Activated CD4-positive, alpha-beta T cell treated with anti-CD3 and anti-CD28 coated beads for 4 hours (primary cell): Measurements from ENCODE around the gene CYP3A4.
"Not testable (repeated sequence)": the region's sequence is repeated elsewhere in the genome, so short reads cannot be mapped to it uniquely, and the experiment has no call there.

Source experiments
- DNase-seq, 2 donors: peaks; one replicate each; pipeline ENCODE4 v3.0.0-alpha.2; 2020

The CYP3A4 gene

DNA sequence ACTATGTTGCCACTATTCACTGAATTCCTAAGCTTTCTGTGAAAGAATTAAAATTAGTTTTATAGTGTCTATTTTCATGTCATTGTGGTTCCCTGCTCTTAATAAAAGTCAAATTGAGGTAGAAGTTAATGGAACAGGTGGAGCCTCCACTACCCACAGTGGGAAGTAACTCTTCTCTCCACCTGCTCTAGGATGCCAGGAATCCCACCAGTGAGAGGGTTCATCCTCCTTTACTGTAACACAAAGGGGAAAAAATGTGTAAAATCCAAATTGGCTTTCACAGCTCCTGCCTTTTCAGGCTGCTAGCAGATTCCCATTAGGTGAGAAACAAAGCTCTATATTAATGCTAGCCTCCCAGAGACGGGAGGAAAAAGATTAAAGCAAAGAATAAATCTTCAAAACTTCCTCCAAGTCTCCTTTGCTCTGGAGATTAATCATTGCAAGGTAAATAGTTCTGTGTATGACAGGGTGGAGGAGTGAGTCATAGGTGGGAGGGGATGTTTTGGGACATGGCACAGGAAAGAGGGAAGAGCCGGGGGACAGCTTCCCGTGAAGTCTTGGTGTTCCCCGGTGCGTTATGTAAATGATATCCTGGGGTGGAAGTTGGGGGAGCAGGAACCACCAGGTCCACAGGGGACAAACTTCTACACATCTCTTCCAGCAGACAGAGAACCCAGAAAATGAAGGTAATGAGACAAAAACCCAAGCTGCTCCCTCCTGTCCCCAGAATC lies 32.5 kb downstream of the CYP3A4 start:
- not testable (repeated sequence) for DNase-seq

DNA sequence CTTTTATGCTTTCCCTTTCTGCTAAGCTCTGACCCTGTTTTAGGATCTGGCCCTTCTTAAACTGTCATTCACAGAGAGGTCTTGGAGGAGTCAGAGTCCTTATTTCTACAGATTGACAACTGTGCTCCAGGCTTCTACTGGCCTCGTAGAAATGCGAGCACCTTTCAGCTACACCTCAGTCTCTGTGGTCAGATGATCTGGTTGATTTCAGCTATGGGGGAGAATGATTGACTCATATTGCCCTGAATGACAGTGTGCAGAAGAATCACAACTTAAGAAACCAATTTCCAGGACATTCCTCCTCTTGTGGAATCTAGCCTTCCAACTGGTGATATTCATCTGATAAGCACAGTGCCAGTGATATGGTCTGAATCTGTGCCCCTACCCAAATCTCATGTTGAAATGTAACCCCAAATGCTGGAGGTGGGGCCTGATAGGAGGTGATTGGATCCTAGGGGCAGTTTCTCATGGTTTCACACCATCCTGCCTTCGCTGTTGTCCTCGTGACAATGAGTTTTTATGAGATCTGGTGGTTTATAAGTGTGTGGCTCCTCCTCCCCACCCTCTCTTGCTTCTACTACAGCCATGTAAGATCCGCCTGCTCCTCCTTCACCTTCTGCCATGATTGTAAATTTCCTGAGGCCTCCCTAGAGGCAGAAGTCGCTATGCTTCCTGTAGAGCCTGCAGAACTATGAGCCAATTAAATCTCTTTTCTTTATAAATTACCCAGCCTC lies 35.0 kb downstream of the CYP3A4 start:
- DNase-seq, result no peak

DNA sequence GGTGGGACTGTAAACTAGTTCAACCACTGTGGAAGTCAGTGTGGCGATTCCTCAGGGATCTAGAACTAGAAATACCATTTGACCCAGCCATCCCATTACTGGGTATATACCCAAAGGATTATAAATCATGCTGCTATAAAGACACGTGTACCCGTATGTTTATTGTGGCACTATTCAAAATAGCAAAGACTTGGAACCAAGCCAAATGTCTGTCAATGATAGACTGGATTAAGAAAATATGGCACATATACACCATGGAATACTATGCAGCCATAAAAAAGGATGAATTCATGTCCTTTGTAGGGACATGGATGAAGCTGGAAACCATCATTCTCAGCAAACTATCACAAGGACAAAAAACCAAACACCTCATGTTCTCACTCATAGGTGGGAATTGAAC lies 37.1 kb downstream of the CYP3A4 start:
- DNase-seq, result not testable (repeated sequence)

DNA sequence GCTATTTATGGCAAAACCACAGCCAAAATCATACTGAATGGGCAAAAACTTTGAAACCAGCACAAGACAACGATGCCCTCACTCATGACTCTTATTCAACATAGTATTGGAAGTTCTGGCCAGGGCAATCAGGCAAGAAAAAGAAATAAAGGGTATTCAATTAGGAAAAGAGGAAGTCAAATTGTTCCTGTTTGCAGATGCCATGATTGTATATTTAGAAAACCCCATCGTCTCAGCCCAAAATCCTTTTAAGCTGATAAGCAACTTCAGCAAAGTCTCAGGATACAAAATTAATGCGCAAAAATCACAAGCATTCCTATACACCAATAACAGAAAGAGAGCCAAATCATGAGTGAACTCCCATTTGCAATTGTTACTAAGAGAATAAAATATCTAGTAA lies 38.6 kb downstream of the CYP3A4 start:
- DNase-seq, result not testable (repeated sequence)

DNA sequence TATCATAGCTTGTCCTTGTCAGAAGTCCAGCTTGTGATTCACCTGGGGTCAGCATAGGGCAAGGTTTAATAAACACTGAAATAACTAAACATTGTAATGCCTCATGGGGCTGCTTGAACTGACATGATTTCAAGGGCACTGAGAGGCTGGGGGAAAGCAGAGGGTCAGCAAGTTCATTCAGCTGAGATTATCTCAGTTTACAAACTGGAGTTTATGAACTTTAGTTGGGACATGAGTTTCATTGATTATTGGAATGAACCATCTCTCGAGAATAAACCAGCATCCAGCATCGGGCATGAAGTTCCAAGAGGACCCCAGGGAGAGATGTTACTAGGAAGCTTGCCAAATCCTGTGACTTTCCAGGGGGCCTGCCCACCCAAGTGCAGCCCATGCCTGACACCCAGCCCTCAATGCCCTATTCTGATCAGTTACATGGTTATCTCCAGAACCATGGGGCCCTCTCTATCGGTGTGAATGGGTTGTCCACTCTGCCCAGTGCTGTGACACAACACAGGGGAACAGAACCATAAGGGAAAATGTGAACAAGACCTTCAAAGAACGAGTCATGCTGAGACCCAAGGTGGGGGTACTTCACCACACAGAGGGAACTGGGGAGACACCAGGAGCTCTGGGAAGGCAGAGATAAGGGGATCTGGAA lies 41.1 kb downstream of the CYP3A4 start:
- DNase-seq, result no peak

DNA sequence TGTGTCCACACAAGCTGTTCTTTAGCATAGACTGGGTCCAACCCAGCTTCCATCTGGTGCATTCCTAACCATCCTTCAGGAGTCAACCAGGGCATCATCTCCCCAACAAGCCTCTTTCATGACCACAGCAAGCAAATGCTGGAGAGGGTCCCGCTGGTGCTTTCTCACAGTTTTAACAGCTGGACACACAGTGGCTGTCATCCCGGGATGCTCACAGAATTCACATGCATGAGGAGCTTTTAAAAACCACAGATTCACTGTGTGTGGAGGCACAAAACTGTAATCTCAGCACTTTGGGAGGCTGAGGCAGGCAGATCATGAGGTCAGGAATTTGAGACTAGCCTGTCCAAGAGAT lies 42.6 kb downstream of the CYP3A4 start:
- DNase-seq, result no peak

DNA sequence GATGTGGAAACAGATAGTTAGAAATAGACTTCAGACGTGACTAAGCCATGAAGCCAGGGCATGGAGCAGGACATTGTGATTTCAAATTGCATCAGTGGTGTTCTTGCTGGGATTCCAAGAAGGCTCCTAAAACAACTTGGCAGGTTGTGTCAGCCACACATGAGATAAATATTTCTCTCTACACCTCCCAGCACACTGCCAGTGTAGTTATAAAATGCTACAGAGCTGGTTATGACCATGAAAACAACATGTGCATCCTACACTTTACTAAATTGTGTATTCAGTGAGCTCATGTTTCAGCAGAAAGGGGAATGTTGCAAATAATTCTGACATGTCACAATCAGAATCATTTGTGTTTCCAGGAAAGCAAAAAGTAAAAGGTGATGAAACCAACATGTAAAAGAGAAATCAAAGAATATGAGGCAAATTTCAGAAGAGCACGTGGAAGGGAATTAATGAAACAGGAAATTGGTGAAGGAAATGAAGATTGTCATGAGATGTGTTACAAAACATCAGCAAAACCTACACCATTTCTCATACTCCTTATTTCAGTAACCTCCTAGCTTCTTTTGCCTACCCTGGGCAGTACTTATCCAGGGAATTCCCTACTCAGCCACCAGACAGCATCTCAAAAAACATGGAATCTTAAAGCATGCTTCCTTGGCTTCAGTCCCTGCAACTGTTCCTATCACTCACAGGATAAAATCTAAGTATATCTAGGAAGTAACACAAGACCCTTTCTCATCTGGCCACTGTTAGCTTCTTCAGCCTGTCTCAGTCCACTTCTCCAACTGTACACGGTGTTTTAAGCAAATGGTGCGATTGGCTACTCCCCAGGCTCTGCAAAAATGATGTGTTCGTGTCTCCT lies 43.2 kb downstream of the CYP3A4 start:
- DNase-seq, result no peak

DNA sequence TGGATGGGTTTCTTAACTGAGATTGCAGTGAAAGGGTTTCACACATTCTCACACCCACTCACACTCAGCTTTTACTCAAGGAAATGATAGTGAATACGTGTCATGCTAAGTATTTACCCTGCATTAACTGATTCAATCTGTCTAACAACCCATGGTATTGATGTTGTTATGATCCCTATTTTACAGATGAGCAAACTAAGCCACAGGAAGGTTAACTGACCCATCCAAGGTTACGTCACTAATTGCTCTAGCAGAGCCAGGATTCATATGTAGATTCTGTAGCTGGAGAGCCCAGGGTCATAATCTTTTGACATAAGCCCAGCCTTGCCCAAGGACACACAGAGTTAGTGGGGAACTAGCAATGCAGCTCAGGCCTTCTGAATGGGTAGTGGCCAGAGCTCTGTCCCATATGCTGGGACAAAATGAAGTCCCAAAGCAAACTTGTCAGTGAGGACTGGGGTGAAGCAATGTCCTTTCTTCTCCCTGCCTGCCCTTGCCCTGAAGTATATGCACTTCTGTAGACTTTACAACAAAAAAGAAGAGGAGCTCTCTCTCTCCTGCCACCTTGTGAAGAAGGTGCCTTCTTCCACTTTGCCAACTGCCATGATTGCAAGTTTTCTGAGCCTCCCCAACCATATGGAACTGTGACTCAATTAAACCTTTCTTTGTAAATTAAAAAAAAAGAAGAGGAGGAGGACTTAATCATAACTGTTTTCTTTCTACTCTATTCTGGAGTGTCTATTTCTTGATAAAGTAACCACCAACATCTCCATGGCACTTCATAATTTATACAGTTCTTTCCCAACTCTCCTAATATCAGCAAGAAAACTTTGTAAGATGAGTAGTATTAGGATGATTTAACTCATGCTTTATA lies 44.0 kb downstream of the CYP3A4 start:
- no peak for DNase-seq

DNA sequence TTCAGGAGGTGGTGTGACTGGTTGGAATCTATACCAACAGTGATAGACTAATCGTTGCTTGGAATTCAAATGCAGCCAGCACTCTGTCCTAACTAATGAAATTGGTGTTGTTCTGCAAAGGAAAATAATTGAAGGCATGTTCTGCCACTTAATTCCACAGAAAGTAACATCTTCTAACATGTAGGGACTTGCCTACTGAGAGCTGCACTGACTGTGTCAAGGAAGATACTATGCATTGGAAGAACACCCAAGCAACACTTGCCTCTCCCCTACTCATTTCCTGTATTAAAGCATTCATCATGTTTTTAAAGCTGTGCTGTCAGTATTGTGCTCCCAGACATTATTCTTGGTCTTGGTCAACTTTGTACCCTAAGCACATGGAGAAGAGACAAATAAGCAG lies 46.3 kb downstream of the CYP3A4 start:
- DNase-seq, result no peak

DNA sequence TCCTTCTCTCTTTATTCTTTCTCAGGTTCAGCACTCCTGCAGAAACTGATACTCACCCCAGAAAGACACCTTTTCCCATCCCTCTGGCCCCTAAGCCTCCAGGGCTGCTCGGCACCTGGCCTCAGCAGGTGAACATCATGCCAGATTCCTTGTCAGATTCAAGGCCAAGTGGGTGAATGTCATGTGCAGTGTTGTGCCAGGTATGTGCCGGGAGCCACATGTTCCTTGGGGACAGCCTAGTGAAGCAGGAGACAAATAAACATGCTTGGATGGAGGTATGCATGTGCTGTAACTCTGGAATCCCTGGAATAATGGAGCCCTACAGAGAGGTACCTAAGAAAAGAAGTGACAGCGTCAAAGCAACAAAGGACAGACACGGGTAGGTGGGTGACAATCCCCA lies 47.3 kb downstream of the CYP3A4 start:
- DNase-seq, result not testable (repeated sequence)

DNA sequence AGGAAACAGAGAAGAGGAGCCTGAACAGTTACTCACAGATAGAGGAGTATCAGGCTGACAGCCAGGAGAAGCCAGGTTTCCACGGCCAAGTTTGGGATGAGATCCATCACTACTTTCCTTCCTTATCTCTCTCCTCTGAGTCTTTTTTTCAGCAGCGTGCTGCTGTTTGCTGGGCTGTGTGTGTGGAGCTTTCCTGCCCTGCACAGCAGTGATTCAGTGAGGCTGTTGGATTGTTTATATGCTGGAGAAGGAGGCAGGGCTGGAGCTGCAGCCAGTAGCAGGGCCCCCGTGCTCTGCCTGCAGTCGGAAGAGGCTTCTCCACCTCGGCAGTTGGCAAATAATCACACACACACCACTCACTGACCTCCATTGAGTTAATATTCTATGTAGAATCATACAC lies 49.0 kb downstream of the CYP3A4 start, which contains the start of gene CYP3A7:
CYP3A7 (minus strand) TSS at position 210 of the 400 bp plus-strand sequence; CDS start at position 107, 103 bp downstream.
- no peak for DNase-seq

DNA sequence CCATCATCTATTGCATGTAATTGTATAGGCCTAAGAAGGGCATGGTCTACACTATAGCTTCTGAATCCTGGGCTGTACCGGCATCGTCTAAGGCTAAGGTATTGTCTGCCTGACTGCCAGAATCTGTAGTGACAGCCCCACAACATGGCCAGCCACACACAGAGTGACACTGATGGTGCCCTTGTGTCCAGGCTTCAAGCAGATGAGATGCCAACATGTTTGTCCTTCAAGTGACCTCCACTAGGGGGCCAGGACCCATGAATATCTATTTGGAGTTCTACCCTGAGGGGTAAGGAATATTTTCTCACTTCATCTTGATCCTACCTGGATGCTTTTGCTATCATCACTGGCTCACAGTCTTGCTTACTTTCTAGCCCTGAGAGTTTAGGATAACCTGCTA lies 50.5 kb downstream of the CYP3A4 start:
- peak in 1 of 2 donors; percentile 7 for DNase-seq

DNA sequence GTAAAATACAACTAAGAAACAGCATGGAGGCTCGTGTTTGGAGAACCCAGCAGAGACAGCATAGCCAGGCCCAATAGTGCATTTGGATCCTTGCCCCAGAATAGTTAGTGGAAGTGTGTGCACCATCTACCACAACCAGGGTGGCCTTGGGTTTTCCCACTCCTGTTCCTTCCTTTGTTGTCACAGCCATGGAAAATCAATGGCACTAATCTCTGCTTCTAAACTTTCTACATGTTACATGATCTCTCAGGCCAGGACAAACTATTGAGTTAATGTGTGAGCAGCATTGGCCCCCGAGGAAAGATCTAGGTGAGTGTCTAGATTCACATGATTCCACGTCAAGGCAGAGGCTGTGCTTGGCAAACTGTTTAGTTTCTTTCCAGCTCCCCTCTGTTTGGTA lies 51.0 kb downstream of the CYP3A4 start:
- DNase-seq, result no peak

DNA sequence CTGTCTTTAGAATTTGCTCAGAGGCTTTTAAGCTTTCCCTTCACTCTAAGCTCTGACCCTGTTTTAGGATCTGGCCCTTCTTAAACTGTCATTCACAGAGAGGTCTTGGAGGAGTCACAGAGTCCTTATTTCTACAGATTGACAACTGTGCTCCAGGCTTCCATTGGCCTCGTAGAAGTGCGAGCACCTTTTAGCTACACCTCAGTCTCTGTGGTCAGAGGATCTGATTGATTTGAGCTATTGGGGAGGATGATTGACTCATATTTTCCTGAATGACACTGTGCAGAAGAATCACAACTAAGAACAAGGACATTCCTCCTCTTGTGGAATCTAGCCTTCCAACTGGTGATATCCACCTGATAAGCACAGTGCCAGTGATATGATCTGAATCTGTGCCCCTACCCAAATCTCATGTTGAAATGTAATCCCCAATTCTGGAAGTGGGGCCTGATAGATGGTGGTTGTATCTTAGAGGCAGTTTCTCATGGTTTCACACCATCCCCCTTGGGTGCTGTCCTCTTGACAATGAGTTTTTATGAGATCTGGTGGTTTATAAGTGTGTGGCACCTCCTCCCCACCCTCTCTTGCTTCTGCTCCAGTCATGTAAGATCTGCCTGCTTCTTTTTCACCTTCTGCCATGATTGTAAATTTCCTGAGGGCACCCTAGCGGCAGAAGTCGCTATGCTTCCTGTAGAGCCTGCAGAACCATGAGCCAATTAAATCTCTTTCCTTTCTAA lies 52.2 kb downstream of the CYP3A4 start:
- no peak for DNase-seq

DNA sequence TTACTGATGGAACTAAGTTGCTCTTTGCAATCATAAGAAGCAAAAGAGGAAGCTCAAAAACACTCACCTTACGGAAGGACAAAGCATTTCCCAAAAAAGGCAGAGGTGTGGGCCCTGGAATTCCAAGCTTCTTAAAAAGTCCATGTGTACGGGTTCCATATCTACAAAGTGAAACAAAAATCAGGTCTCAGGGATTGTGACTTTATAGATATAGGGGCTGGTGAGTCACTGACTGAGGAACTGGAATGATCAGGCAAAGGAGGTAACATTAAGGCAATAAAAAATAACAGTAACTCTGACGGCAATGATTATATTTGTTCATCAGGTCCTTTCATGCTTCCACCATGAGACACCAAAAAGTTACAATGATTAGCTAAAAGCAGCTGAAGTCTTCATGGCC lies 53.0 kb downstream of the CYP3A4 start:
- no peak for DNase-seq

DNA sequence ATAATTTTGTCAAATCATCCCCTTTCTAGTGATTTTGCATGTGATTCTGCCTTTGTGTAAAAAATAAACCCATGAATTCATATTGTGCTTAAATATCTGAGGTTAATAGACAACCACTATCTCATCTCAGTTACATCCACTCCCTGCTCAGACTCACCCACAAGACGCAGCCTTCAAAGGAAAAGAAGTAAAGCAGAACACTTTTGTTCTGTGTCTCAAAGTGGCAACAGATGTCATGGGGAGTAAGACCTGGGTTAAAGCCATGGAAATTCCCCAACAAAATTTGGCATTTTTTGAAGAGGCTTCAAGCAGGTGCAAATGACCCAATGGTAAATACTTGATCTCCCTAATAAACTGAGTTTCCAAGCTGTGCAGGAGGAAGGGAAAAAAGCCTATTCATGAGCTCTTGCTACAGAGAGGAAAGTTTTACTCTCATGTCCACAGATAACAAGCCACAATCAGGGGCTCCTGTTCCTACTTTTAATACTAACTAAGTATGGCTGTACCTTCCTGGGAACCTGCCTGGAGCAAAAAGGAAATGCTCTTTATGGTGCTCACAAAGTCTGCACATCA lies 53.7 kb downstream of the CYP3A4 start:
- DNase-seq, result no peak

DNA sequence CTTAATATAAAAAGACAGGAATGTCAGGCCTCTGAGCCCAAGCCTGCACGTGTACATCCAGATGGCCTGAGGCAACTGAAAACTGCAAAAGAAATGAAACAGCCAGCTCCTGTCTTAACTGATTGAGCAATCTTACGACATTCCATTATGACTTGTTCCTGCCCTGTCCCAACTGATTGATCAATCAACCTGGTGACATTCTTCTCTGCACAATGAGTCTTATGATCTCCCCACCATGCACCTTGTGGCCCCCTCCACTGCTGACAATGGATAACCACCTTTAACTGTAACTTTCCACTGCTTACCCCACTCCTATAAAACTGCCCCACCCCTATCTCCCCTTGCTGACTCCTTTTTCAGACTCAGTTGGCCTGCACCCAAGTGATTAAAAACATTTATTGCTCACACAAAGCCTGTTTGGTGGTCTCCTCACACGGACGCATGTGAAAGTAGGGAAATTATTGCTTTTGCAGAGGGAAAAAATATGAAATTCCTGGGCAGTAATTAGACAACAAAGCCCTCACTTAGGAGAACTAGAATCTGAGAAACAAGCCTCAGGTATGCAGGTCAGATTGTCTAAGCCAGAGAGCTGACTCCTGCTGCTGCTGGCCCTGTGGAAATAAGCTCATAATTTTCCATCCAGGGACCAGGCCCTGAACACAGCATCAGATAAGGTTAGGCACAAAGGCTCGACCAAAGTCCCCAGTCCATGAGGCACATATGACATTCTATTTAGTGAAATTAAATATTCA lies 54.3 kb downstream of the CYP3A4 start:
- no peak for DNase-seq

DNA sequence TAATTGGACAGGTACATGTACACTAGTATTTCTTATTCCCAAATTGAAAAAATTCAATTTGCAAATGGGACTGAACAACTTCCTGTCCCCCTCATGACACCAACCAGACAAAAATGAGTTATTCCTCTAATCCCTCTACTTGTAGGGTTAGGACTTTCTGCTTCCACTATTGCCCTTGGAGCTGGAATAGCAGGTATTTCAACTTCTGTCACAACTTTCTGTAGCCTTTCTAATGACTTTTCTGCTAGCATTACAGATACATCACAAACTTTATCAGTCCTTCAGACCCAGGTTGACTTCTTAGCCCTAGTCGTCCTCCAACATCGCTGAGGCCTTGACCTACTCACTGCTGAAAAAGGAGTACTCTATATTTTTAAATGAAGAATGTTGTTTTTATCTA lies 55.4 kb downstream of the CYP3A4 start:
- no peak for DNase-seq

DNA sequence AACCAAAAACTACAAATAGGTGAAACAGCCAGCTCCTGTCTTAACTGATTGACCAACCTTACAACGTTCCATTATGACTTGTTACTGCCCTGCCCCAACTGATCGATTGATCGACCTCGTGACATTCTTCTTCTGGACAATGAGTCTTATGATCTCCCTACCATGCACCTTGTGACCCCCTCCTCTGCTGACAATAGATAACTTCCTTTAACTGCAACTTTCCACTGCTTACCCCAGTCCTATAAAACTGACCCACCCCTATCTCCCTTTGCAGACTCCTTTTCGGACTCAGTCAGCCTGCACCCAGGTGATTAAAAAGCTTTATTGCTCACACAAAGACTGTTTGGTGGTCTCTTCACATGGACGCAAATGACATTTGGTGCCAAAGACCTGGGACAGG lies 60.8 kb downstream of the CYP3A4 start:
- not testable (repeated sequence) for DNase-seq
